ENCODE data around the gene CBFA2T3. TPM values are rescaled to one million over a fixed set of nuclear protein-coding genes. Genes with fewer than 3 reads are reported as not detected.

CBFA2T3 gene
- total RNA-seq, 1 experiment from 2014 or later = 2.9 TPM

- Histone ChIP-seq H2BK15ac (ENCODE audit: low read depth, low read length) (no peak overlapping the region), H4K5ac (ENCODE audit: insufficient read length, low read depth, low read length) (no peak overlapping the region), H3K23ac (ENCODE audit: insufficient read length, low read depth, low read length) (no peak overlapping the region), H2BK5ac (ENCODE audit: insufficient read length, low read length) (no peak overlapping the region), H3K27me3 (ENCODE audit: insufficient read depth, low read length) (no peaks in the 10 kb centered on the region), H3K79me1 (ENCODE audit: insufficient read depth, low read depth, low read length, poor library complexity, severe bottlenecking) (no peaks in the 10 kb centered on the region), H3K14ac (ENCODE audit: insufficient read depth, low read length) (no peak overlapping the region), H3T11ph (ENCODE audit: low read length) (no peak overlapping the region), H2BK12ac (ENCODE audit: insufficient read length, low read depth, low read length) (no peak overlapping the region), H3K18ac (ENCODE audit: insufficient read length, low read depth, low read length) (no peak overlapping the region), H3K56ac (ENCODE audit: insufficient read length, low read depth, low read length) (no peak overlapping the region), H2AFZ (ENCODE audit: low read length) (no peak overlapping the region), H3K4me2 (ENCODE audit: insufficient read depth, insufficient read length, low read length) (no peak overlapping the region), H3K9ac (ENCODE audit: extremely low read depth, insufficient read length, low read length) (no peak overlapping the region), H3K79me2 (ENCODE audit: insufficient read depth, low read length) (no peaks in the 10 kb centered on the region), H4K20me1 (ENCODE audit: control insufficient read depth, insufficient read depth, insufficient read length) (peaks cover 3% of the 10 kb centered on the region), H3K9me3 (ENCODE audit: control insufficient read depth, low read depth, low read length) (no peaks in the 10 kb centered on the region), H4K8ac (replicated peaks; ENCODE audit: insufficient read length, low read depth, low read length) (no peak overlapping the region), H4K91ac (ENCODE audit: insufficient read length, low read depth, low read length) (no peak overlapping the region), H2BK120ac (ENCODE audit: low read depth, low read length, poor library complexity, severe bottlenecking) (no peak overlapping the region), H2AK5ac (ENCODE audit: insufficient read length, low read length) (no peak overlapping the region), H3K4me1 (ENCODE audit: insufficient read depth, low read length) (no peaks in the 10 kb centered on the region), H3K27ac (ENCODE audit: insufficient read length, low read depth, low read length) (no peak overlapping the region), H2BK20ac (ENCODE audit: low read depth, low read length, poor library complexity, severe bottlenecking) (no peak overlapping the region), H3K23me2 (ENCODE audit: insufficient read length, low read depth, low read length, poor library complexity, severe bottlenecking) (no peaks in the 10 kb centered on the region), H3K4ac (ENCODE audit: low read depth, low read length) (no peak overlapping the region)
- no peak for TF ChIP-seq CTCF (conservative IDR thresholded peaks at IDR 0.05)
- Mint-ChIP-seq H3K9me3 (peaks cover 0 to 5% of the 10 kb centered on the region in 2 experiments; a peak in 1 of 5 replicates), H3K4me1 (0 out of 4 replicates have a peak, but pooled peaks cover 0 to 2% of the 10 kb centered on the region in 2 experiments), H3K27me3 (ENCODE audit: low read depth) (peaks cover 30% of the 10 kb centered on the region), H3K27ac (no peak overlapping the region), H3K4me3 (no peak overlapping the region), H3K36me3 (ENCODE audit: insufficient read depth in 1 of 3, low read depth in 3 of 3) (no peaks in the 10 kb centered on the region)
- WGBS (ENCODE audit: extremely low coverage, insufficient read length, low lambda C conversion rate) = no CpG with 5 or more reads among the region's 4 CpGs
- no peak for DNase-seq
Measured at GRCh38 chr16:89025636-89026035, 48.6 kb upstream of the CBFA2T3 start.

Measured in H9 (cell line).